Vagina (tissue), 2 donors: Measurements from ENCODE around the gene ETV3. TPM values are rescaled to one million over a fixed set of nuclear protein-coding genes. Genes with fewer than 3 reads are reported as not detected.
A peak's percentile ranks its signal among the peaks of the same experiment; 100 is the strongest.

Source experiments
- DNase-seq, 2 donors: peaks; one replicate each; pipeline ENCODE4 v3.0.0-alpha.2; 2017; ENCODE audit errors: extremely low spot score in 2 of 2
- H3K27ac ChIP-seq: fragments of 200-600 bp; sonication (generic); one replicate; pipeline ENCODE4 v1.5.1; 2019
- H3K27me3 ChIP-seq: fragments of 200-600 bp; sonication (generic); one replicate; pipeline ENCODE4 v1.5.1; 2019
- H3K36me3 ChIP-seq, 2 donors: fragments of 200-600 bp; sonication (generic); one replicate each; pipeline ENCODE4 v1.5.1; 2017 to 2019
- H3K4me1 ChIP-seq: fragments of 200-600 bp; sonication (generic); one replicate; pipeline ENCODE4 v1.5.1; 2019
- H3K4me3 ChIP-seq, 2 donors: fragments of 200-600 bp; sonication (generic); 1 replicate in 1 of 2; 2 replicates in 1 of 2; pipeline ENCODE4 v1.5.1; 2016 to 2019
- H3K9me3 ChIP-seq: fragments of 200-600 bp; sonication (generic); one replicate; pipeline ENCODE4 v1.5.1; 2019
- CTCF ChIP-seq, 3 experiments: fragments of 450-650 bp in 2 of 3; fragments of 200-600 bp in 1 of 3; sonication (generic) in 1 of 3; IDR thresholded peaks; one replicate each; pipeline ENCODE4 v1.5.1; 2017 to 2019; ENCODE audit warnings: antibody characterized with exemption in 3 of 3, mild to moderate bottlenecking in 2 of 3, moderate library complexity in 2 of 3
- POLR2A ChIP-seq, 2 donors: fragments of 450-650 bp; IDR thresholded peaks; one replicate each; pipeline ENCODE4 v1.6.1; 2017; ENCODE audit warnings: antibody characterized with exemption in 2 of 2, mild to moderate bottlenecking in 2 of 2, moderate library complexity in 2 of 2
- POLR2AphosphoS5 ChIP-seq, 2 donors: sonication (generic); formaldehyde crosslinking; IDR thresholded peaks; one replicate each; pipeline ENCODE4 v1.9.0; 2017; ENCODE audit warnings: antibody characterized with exemption in 2 of 2, mild to moderate bottlenecking in 2 of 2, low read depth in 1 of 2; ENCODE audit not compliant: insufficient read depth in 1 of 2
- intact Hi-C: fragments of 100-400 bp; cut with DNase I; formaldehyde crosslinking; loops from one replicate; pipeline ENCODE4 v1.15.1; 2023
- total RNA-seq: library from RNA; depleted of rRNA; stranded (reverse); fragments of >200 nt; gene quantifications from one replicate; pipeline ENCODE4 v1.2.3, GENCODE V29; 2016

Gene ETV3
- total RNA-seq, 1 donor from 2014 or later: 37.3 TPM

GRCh38 chr1:157081707-157082106, 56.5 kb downstream of the ETV3 start:
- H3K4me3 ChIP-seq: no peak overlapping the region
- no peaks in the 10 kb centered on the region for H3K4me1 ChIP-seq
- no peaks in the 10 kb centered on the region for H3K9me3 ChIP-seq
- TF ChIP-seq POLR2AphosphoS5 (IDR thresholded peaks at IDR 0.05; ENCODE audit: insufficient read depth in 1 of 2, low read depth in 1 of 2) (no peak), POLR2A (IDR thresholded peaks at IDR 0.05) (no peak), CTCF (IDR thresholded peaks at IDR 0.05) (no peak)
- intact Hi-C loops: no loop called here
- no peaks in the 10 kb centered on the region for H3K36me3 ChIP-seq
- no peak for DNase-seq
- H3K27ac ChIP-seq: no peak overlapping the region
- H3K27me3 ChIP-seq: no peaks in the 10 kb centered on the region

- no peaks in the 10 kb centered on the region for H3K4me1 ChIP-seq
- H3K27me3 ChIP-seq: no peaks in the 10 kb centered on the region
- TF ChIP-seq CTCF (IDR thresholded peaks at IDR 0.05): no peak
- TF ChIP-seq POLR2AphosphoS5 (IDR thresholded peaks at IDR 0.05; ENCODE audit: insufficient read depth in 1 of 2, low read depth in 1 of 2): no peak
- no peaks in the 10 kb centered on the region for H3K36me3 ChIP-seq
- H3K4me3 ChIP-seq: no peak overlapping the region
- no peak overlapping the region for H3K27ac ChIP-seq
- intact Hi-C loops: no loop called here
- no peaks in the 10 kb centered on the region for H3K9me3 ChIP-seq
- DNase-seq: no peak
Measured at GRCh38 chr1:157080714-157081113, 57.5 kb downstream of the ETV3 start.

- peaks cover 9% of the 10 kb centered on the region for H3K4me1 ChIP-seq
- DNase-seq: no peak
- TF ChIP-seq POLR2AphosphoS5 (IDR thresholded peaks at IDR 0.05; ENCODE audit: insufficient read depth in 1 of 2, low read depth in 1 of 2): no peak
- H3K36me3 ChIP-seq: no peaks in the 10 kb centered on the region
- H3K27ac ChIP-seq: no peak overlapping the region
- no peak overlapping the region for H3K4me3 ChIP-seq
- H3K9me3 ChIP-seq: no peaks in the 10 kb centered on the region
- intact Hi-C loops: no loop called here
- no peaks in the 10 kb centered on the region for H3K27me3 ChIP-seq
Measured at GRCh38 chr1:157077394-157077793, 60.8 kb downstream of the ETV3 start.

GRCh38 chr1:157073944-157074685, 64.1 kb downstream of the ETV3 start:
- no peaks in the 10 kb centered on the region for H3K27me3 ChIP-seq
- no peak for TF ChIP-seq POLR2AphosphoS5 (IDR thresholded peaks at IDR 0.05; ENCODE audit: insufficient read depth in 1 of 2, low read depth in 1 of 2)
- TF ChIP-seq CTCF (IDR thresholded peaks at IDR 0.05): peak in 2 of 3 experiments; percentile 17 to 32
- peak overlapping the region in 1 of 2 donors; percentile 17 for H3K4me3 ChIP-seq
- H3K36me3 ChIP-seq: no peaks in the 10 kb centered on the region
- no peaks in the 10 kb centered on the region for H3K9me3 ChIP-seq
- DNase-seq: no peak
- intact Hi-C loops: no loop called here
- H3K4me1 ChIP-seq: peaks cover 9% of the 10 kb centered on the region
- H3K27ac ChIP-seq: no peak overlapping the region

Other genes starting within 250 kb of the ETV3 start
- 11.5 TPM for gene PEAR1, start 244.7 kb downstream of the ETV3 start, total RNA-seq
- not detected for gene LRRC71, start 217.8 kb downstream of the ETV3 start, total RNA-seq
- 29.2 TPM for gene ARHGEF11, start 92.7 kb downstream of the ETV3 start, total RNA-seq
- not detected for gene ETV3L, start 38.6 kb downstream of the ETV3 start, total RNA-seq